GM19238 (cell line): ENCODE results near the gene SLC9A4.

Source experiments
- DNase-seq: peaks from one replicate; pipeline ENCODE4 v3.0.0; 2011; ENCODE audit warnings: low spot score; ENCODE audit not compliant: insufficient read length

Gene SLC9A4

GRCh38 chr2:102498414-102498813 is 25.4 kb downstream of the SLC9A4 start:
- DNase-seq, result no peak

GRCh38 chr2:102499558-102499957 is 26.5 kb downstream of the SLC9A4 start:
- no peak for DNase-seq

GRCh38 chr2:102502576-102502975 is 29.6 kb downstream of the SLC9A4 start:
- no peak for DNase-seq

DNA sequence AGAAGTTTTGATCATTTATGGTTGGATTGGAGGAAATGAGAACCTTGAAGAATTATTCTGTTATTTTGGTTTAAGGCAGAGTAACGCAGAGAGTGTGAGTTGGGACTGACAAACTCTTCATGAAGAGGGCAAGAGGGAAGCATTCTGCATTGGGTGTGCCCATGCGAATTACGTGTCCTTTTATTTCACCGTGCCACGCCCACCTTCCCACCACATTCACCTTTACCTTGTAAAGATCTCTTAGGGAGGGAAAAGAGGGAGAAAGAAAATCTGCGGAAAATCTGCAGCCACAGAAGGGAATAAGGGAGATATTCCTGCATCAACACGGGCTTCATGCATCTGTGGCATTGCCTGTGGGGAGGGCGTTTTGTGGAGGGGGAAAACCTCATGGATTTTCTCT is 31.8 kb downstream of the SLC9A4 start:
- no peak for DNase-seq

GRCh38 chr2:102505290-102505689 is 32.3 kb downstream of the SLC9A4 start:
- no peak for DNase-seq

GRCh38 chr2:102506743-102507142 is 33.7 kb downstream of the SLC9A4 start:
- no peak for DNase-seq

DNA sequence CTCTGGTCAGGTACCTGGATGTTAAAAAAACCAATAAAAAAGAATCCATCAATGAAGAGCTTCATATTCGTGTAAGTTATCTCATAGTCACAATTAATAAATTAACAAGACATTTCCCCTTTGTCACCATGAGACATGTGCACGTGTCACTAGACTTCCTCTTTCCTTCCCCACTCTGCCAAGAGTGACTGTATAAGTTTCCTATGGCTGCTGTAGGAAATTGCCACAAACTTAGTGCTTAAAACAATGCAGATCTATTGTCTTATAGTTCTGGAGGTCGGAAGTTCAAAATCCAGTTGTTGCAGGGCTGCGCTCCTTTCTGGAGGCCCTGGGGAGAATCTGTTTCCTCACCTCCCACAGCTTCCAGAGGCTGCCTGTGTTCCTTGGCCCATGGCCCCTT is 35.8 kb downstream of the SLC9A4 start:
- no peak for DNase-seq

DNA sequence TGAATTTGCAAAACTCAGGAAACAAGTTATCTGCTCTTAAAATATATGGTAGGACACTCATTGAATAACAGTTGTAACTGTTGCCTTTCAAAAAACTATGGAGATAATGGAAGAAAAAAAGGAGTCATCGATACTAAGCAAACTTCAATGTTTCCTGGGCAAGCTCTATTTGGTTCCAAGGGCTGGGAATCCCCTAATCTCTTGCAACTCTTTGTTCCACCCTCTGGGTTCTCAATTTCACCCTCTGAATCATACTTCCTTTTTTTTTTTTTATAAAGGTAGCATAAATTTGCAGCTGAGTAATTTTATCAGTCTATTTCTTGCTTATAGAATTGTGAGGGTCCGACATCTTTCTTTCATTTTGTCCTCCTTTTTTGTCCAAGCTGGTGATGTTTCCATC is 36.7 kb downstream of the SLC9A4 start:
- no peak for DNase-seq

GRCh38 chr2:102510791-102511575 is 38.0 kb downstream of the SLC9A4 start:
- DNase-seq, result no peak

DNA sequence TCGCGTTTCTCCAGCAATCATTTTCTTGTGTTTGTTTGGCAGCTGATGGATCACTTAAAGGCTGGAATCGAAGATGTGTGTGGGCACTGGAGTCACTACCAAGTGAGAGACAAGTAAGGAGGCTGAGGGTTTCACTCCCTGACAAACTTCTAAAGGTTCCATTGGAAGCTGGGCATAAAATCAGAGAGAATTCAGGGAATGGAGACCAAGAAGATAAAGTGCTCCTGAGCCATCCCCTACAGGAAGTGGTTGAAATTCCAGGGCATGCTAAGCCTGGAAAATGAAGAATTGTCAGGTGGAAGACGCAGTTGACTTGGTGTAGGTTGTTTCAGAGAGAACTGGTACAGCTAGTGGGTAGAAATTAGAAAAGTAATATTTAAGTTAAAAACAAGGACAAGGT is 39.1 kb downstream of the SLC9A4 start:
- DNase-seq, result no peak

DNA sequence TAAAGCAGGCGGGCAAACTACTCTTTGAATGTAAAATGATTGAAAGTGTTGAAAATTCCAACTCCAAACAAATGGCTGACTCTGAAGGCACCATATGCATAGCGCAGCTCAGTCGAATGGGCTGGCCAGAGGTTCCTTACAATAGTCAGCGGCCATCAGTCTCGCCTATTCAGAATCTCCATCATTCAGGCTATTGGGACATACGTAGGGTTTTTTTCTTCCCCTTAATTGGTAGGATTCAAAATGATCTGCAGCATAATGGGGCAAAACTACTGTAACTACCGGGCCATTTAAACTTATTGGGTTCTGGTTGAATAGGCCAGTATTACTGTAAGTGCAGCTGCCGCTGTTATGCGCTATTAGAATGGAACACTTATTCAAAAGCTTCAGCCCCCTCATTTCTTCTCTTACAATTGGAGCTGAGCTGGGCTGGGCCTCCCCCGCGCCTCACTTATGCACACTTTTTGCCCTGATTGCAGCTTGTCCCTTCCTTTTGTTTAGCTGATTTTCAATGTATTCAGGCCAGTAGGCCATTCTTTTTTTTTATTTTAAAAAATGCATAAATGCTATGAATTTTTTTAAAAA is 40.4 kb downstream of the SLC9A4 start:
- DNase-seq, result no peak

GRCh38 chr2:102514061-102514785 is 41.2 kb downstream of the SLC9A4 start:
- no peak for DNase-seq

DNA sequence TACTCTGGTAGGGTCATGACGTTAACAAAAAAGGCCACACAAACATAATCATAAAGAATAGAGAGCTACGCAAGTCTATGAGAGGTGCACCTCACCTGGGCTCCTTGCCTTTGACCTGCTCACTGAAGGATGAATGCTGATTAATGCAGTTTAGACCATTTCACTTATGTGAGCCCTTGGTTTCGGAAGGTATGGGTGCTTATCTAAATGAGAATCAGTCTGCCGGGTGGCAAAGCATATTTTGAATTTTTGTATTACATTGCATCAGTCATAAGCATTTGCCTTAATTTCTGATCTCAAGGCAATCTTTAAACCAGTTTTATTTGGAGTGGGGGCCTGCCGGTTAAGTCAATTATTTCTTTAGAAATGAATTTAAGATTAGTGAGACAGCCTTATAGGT is 42.8 kb downstream of the SLC9A4 start:
- DNase-seq, result no peak

DNA sequence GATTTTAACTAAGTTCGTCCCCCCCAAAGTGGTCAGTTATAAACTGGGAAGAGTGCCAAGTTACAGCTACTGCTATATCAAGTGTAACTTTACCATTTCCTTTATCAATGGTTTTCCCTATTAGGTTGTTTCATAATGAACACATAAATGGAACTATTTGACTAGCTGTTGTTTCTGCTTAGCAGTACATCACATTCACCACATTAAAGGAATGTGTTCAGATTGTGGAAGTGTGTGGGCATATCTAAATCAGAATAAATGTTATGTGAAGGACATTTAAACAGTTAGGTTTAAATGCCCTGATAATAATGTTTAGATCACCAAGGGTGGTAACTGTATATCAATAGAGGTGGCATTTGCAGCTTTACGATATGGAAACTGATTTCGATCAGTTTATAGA is 45.1 kb downstream of the SLC9A4 start:
- no peak for DNase-seq

- no peak for DNase-seq
Measured at GRCh38 chr2:102520009-102520408, 47.0 kb downstream of the SLC9A4 start.

- DNase-seq, result no peak
Measured at GRCh38 chr2:102520801-102521200, 47.8 kb downstream of the SLC9A4 start.

DNA sequence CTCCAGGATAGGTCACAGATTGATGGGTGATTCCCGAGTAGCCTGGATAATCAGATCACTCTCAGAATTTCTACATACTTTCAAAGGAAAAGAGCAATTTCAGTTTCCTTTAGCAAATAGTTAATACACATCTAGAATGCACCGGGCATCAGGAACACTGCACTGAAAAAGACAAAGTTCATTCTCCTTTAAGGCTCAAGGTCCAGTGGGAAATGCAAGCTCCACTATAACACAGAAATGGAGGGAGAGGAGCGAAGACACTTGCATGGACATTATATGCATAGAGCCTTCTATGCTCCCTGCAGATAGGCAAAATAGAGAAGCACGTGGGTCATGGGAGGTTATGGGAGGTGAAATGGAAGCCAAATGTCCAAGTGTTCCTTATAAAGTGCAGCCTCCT is 49.1 kb downstream of the SLC9A4 start:
- DNase-seq, result no peak

DNA sequence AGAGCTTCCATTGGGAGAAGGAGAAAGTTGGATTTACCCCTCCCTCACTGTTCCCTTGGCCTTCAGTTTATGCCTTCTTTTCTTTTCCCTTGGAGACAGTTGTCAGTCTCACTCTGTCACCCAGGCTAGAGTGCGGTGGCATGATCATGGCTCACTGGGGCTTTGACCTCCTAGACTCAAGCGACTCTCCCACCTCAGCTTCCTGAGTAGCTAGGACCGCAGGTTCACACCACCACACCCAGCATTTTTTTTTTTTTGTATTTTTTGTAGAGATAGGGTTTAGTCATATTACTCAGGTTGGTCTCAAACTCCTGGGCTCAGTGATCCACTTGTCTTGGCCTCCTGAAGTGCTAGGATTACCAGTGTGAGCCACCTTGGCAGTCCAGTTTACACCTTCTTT is 49.9 kb downstream of the SLC9A4 start:
- no peak for DNase-seq

DNA sequence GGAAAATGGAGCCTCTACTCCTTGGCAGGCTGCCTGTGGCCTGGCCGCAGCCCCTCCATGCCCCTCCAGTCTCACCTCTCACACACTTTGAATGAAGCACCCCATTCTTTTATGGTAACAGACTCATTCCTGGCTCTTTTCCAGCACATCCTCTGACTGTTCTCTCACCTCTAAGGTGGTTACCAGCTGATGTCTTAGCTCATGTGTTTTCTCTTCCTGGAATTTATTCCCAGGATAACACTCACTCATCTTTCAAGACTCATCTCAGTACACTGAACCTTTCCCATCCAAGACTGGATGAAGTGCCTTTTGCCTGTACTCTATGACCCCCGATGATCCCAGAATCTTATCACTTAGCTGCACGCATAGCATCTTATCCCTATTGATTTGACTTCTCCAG is 50.6 kb downstream of the SLC9A4 start:
- no peak for DNase-seq

DNA sequence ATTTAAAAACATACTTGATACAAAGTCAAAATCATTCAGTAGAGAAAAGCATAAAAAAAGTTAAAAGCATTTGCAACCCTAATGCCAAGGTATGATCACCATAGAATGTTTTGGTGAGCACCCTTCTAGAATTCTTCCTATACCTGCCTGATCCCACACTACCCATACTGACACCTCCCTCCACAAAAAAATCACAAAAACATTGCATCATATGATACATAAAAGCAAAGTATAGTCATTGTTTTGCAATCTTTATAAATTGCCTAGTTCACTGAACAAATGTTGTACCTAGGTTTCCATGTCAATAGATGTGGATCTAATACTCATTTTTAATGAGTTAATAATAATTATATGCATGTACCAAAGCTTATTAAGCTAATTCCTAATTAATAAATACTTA is 54.1 kb downstream of the SLC9A4 start:
- no peak for DNase-seq

DNA sequence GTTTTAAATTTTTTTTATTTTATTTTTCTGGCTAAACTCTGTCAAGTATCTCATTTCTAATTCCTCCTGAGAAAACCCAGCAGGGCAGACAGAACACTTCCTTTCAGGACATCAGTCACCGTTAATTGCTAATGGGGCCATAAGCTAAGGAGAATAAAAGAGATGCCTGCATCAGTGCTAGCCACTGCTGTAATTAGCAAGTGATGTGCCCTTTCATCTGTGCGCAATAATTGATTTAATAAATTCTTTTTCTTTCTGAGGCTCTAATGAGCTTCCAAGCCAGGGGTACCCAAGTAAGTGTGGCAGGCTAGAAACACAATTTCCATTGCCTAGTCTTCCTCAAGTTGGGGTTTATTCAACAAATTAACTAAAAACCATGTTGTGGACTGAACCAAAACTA is 65.5 kb downstream of the SLC9A4 start:
- DNase-seq, result no peak

GRCh38 chr2:102540882-102541281 is 67.9 kb downstream of the SLC9A4 start:
- no peak for DNase-seq

DNA sequence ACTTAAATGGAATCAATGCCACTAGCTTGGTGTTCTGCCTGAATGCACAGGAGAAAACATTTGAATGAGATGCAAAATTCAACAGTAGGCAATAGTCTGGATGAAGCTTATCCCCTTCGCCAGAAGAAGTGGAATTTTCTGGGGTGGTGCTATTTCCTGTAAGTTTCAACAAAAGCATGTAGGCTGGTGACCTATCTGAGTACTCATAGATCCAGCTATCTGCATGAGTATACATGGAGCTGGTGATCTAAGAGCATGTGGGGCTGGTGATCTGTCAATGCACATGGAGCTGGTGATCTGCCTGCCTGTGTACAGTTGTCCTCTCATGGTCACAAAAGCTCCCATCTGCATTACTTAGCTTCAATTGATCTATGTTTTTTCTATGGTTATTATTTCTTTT is 71.2 kb downstream of the SLC9A4 start:
- no peak for DNase-seq
